SW 1271 (cell line): ENCODE measurements around the gene CBLB.

Experiments
- DNase-seq, 2 experiments: peaks; one replicate each; lab custom pipeline; 2025; lab: John Stamatoyannopoulos, UW

Gene CBLB

DNA sequence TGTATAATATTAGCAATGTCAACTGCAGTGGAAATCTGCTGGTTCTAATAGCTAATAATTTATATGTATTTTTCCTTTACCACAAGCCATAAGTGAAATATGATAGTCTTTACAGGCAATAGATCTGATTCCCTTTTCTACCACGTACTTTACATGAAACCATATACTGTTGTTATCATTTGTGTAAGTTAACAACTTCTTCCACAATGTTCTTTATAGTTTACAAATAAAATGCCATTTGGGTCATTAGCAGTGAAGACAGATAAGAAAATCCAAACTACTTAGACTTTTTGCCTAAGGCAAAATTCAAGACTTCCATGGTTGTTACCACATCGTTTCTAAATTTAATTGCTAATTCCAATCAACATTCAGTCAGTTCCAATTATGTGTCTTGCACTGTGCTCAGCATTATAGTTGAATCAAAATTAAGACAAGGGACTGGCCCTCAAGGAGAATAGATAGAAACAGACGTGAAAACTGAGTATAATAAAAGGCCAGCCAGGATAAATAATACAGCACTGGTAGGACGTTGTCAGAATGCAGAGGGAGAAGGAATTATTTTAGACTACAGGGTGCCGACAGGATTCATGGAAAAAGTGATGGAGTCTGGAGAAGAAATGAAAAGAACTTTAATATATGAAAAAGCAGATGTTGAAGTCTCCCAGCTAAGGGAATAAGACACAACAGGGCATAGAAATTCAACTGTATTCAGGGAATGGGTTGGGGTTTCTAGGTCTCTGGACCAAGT, 252.3 kb downstream of the CBLB start:
- no peak for DNase-seq

DNA sequence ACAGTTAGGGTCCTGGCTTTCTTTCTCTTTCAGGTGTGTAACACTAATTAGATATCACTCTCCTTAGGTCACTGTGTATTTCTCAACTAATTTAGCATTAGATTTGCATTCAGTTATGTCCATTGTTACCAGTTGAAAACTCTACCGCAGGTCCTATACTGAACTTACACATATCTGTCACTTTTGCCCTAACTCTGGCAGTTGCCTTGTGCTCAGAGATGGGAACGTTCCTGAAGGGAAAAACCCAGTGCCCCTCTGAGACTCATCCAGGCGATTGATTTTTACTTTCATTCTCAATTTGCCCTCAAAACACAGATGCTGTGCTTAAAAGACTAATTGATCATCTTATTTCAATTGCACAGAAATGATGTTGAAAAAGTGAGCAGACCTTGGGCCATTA, 253.0 kb downstream of the CBLB start:
- DNase-seq, result no peak

DNA sequence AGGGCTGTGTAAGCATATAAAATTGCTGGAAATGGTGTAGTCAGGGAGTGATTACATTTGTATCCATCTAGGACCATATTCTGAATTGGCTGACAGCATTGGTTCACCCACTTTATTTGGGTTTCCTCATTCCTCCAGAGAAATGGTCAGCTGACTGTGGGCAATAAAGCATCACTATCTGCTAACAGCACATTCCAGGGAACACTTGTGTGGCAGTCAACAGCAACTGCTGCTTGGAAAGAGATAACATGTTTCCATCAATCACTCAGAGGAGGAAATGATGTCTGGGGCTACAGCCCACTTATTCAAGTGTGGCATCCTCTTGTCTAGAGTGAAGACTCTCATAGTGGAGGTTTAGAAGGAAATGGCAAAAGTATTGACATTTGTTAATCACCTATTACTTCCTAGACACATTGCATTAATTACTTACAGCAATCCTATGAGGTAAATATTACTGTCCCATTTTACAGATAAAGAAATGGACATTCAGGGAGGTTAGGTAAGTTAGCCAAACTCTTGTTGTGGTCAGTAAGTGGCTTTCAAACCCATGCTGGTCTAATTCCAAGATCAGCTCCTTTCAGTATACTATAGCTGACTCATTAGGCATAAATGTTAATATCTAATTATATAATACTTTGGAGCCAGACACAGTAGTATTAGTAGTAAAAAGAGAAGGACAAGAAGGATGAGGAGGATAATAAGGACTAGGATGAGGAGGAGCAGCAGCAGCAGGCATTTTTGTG, 254.4 kb downstream of the CBLB start:
- DNase-seq, result no peak

DNA sequence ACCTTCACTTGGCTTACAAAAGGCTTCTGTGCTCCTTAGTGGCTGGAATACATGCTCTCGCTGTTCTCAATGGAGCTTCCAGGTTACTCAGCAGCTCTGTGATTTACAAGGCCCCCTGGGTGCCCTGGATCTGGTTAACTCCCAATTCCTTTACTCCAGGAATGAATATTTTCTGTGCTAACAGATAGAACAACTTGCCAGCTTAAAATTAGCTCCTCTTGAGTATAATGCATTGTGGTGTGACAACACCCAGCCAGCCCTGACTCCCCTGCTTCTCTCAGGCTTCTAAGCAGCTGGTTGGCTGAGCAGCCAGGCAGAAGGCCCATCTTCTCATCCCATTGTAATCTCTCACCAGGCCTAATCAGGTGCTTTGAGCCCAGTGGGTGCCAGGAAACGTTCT, 255.7 kb downstream of the CBLB start:
- no peak for DNase-seq

DNA sequence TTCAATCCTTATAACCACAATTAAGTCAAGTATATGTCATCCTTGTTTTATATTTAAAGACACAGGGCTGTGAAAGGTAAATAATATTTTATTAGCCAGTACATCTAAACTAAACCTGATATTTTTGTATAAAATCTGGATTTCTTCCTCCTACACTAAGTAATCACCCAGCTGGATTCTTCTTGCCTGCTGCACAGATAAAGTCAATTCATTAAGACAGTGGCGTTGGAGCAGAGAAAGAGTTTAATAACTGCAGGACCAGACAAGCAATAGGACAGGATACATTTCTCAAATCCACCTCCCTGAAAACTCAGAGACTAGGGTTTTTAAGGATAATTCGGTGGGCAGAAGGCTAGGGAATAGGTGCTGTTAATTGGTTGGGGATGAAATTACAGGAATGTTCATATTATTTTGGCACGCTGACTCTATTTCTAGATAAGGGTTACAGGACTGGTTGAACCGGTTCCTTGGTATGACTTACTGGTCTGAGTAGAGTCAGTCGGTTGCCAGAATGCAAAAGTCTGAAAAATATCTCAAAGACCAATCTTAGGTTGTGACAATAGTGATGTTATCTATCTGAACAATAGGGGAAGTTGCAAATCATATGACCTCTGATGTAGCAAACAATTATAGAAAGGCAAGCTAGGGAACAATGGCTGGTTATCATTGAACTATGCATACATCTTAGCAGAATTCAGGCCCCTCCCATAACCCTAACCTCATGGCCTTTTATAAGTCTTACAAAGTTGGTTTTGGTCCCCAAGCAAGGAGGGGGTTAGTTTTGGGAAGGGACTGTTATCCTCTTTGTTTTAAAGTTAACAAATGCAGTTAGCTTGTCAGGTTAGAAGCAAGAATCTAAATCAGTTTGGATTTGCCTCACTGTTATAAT, 257.3 kb downstream of the CBLB start:
- DNase-seq, result no peak

DNA sequence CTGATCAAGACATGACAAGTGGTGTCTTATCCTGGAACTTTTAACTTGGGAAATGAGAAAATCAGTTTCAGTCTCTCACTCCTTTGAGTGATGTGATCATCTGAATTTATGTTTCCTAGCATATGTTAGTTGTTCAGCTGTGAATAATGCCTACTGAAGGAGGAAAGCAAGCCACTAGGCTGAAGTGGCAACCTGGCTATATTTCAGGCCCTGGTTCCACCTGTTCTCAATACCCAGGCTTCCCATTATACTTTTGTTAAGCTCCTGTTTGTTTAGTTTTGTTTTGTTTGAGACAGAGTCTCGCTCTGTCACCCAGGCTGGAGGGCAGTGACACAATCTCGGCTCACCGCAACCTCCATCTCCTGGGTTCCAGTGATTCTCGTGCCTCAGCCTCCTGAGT, 258.3 kb downstream of the CBLB start:
- DNase-seq, result no peak

DNA sequence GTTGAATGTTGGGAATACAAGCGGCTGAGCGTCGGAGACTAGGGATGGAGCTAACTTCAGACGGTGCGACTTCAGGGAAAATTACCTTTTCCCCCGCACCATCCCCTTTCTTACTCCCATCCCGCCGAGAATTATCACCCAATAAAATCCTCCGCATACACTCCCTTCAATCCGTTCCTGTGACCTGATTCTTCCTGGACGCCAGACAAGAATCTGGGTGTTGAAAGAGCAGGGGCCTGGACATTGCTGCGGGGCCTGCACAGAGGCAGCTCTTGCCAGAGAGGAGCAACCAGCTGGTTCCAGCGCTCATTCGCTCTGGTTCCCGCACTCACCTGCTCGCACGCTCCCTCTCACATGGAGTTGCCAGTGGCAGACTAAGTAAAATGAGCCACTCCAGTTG, 260.2 kb downstream of the CBLB start:
- DNase-seq, result no peak

DNA sequence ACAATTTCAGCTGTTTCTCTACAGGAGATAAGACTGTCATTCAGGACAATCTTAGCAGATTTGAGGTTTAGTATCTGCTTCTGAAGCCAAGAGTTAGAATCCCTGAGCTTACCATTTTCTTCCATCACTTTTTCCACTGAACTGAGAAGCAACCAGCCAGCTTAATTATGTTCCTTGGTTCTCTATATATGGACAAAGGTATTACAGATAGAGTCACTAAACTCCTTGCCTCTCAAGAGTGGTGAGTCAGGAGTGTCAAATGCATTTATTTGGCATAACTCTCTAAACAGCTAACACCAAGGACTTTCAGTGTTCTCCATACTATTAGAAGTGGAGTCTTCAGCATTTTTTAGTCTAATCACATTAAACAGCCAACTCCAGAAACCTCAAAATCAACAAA, 262.8 kb downstream of the CBLB start:
- no peak for DNase-seq
